HepG2 (cell line): ENCODE data around the gene MAP2K2. TPM values are rescaled to one million over a fixed set of nuclear protein-coding genes. Genes with fewer than 3 reads are reported as not detected.

Experiments
- ATAC-seq: fragments of 200-7000 bp; cut with Tn5 transposase; 3 replicates; pipeline ENCODE4 v1.9.1; 2020; ENCODE audit warnings: mild to moderate bottlenecking, moderate library complexity
- BruUV-seq: library from RNA; stranded (reverse); fragments of 400-500 nt; replicated peaks from 2 replicates; lab custom pipeline; 2021; lab: Mats Ljungman, UMichigan
- CTCF ChIA-PET: fragments of 300-600 bp; formaldehyde crosslinking; extraction: SDS; loops from one replicate; lab custom pipeline; 2021; ENCODE audit warnings: low total read pairs, inconsistent platforms, low intra/inter-chr PET ratio; lab: Yijun Ruan, JAX
- POLR2A ChIA-PET: fragments of 350-600 bp; sonication (Branson Sonifier 250); formaldehyde crosslinking; loops from one replicate; lab custom pipeline; 2020; ENCODE audit warnings: antibody characterized with exemption, inconsistent platforms; lab: Yijun Ruan, JAX
- DNase-seq: peaks from one replicate; pipeline ENCODE4 v3.0.0-alpha.2; 2015; ENCODE audit warnings: low spot score
- FAIRE-seq: peaks from 3 replicates; lab custom pipeline; 2011; peaks lifted over from hg19 to GRCh38; lab: Jason Lieb, UNC
- H2AFZ ChIP-seq: one replicate; pipeline ENCODE4 v1.6.1; 2011; ENCODE audit warnings: low read length, inconsistent platforms
- H3K27ac ChIP-seq: fragments of 300-600 bp; 3 replicates; pipeline ENCODE4 v1.8.0; 2011; ENCODE audit warnings: mixed run types, mild to moderate bottlenecking, mixed read lengths, low read length, inconsistent platforms; ENCODE audit not compliant: insufficient read depth; ENCODE audit errors: extremely low read length
- H3K27me3 ChIP-seq, 2 experiments: fragments of 200-600 bp in 1 of 2; 2 replicates in 1 of 2; 3 replicates in 1 of 2; pipeline versions ENCODE4 v1.6.0 to v1.8.0; 2011; ENCODE audit warnings: low read length in 2 of 2, mild to moderate bottlenecking in 2 of 2, moderate library complexity in 2 of 2, inconsistent platforms in 1 of 2; ENCODE audit not compliant: insufficient read depth in 2 of 2, control insufficient read depth in 1 of 2
- H3K36me3 ChIP-seq, 2 experiments: fragments of 200-600 bp in 1 of 2; replicated peaks in 1 of 2; 2 replicates in 1 of 2; 3 replicates in 1 of 2; pipeline versions ENCODE4 v1.5.1 to v1.8.0; 2011; ENCODE audit warnings: low read length in 2 of 2, inconsistent platforms in 1 of 2; ENCODE audit not compliant: insufficient read depth in 2 of 2, control insufficient read depth in 1 of 2
- H3K4me1 ChIP-seq: 2 replicates; pipeline ENCODE4 v1.5.1; 2012; ENCODE audit warnings: low read length, inconsistent platforms; ENCODE audit not compliant: insufficient read depth
- H3K4me2 ChIP-seq: 2 replicates; pipeline ENCODE4 v1.6.0; 2011; ENCODE audit warnings: low read depth, low read length, inconsistent platforms
- H3K4me3 ChIP-seq, 3 experiments: fragments of 200-600 bp in 1 of 3; sonication (generic), shearing (Covaris generic) in 1 of 3; replicated peaks in 1 of 3; 2 replicates each; pipeline ENCODE4 v1.5.1; 2011 to 2016; ENCODE audit warnings: low read length in 3 of 3, inconsistent platforms in 2 of 3, low read depth in 2 of 3, mild to moderate bottlenecking in 2 of 3, control low read depth in 1 of 3, mixed read lengths in 1 of 3; ENCODE audit not compliant: insufficient read depth in 1 of 3
- H3K79me2 ChIP-seq: one replicate; pipeline ENCODE4 v1.6.1; 2011; ENCODE audit warnings: low read length, inconsistent platforms; ENCODE audit not compliant: insufficient read depth
- H3K9ac ChIP-seq: 2 replicates; pipeline ENCODE4 v1.6.0; 2011; ENCODE audit warnings: mild to moderate bottlenecking, low read depth, low read length, inconsistent platforms; ENCODE audit not compliant: insufficient read depth
- H3K9me3 ChIP-seq: 2 replicates; pipeline ENCODE4 v1.5.1; 2012; ENCODE audit warnings: mild to moderate bottlenecking, low read length
- H4K20me1 ChIP-seq: 2 replicates; pipeline ENCODE4 v1.6.0; 2011; ENCODE audit warnings: inconsistent platforms, mild to moderate bottlenecking, low read length, moderate library complexity; ENCODE audit not compliant: insufficient read depth
- AGO2 ChIP-seq: fragments of 200-400 bp; formaldehyde crosslinking; optimal IDR thresholded peaks from 2 replicates; pipeline ENCODE3; 2017; ENCODE audit warnings: mild to moderate bottlenecking, low read depth, low read length, moderate library complexity
- GATAD2A ChIP-seq: IDR thresholded peaks from 2 replicates; pipeline ENCODE4 v1.6.1; 2016
- GLI4 ChIP-seq: sonication (generic); formaldehyde crosslinking; IDR thresholded peaks from 2 replicates; pipeline ENCODE4 v1.5.1; 2020; ENCODE audit warnings: missing genetic modification reagents, mild to moderate bottlenecking, moderate library complexity, borderline replicate concordance
- KLF9 ChIP-seq: IDR thresholded peaks from 2 replicates; pipeline ENCODE4 v1.6.1; 2016; ENCODE audit warnings: low read depth
- TFDP1 ChIP-seq: IDR thresholded peaks from 2 replicates; pipeline ENCODE4 v1.6.1; 2016; ENCODE audit warnings: missing compliant biosample characterization, missing genetic modification reagents, borderline replicate concordance
- ZFP82 ChIP-seq: sonication (generic); formaldehyde crosslinking; IDR thresholded peaks from 2 replicates; pipeline ENCODE4 v1.5.1; 2020; ENCODE audit warnings: mild to moderate bottlenecking, missing genetic modification reagents, borderline replicate concordance
- ZNF687 ChIP-seq: sonication (generic); formaldehyde crosslinking; IDR thresholded peaks from 2 replicates; pipeline ENCODE4 v1.5.1; 2020; ENCODE audit warnings: mild to moderate bottlenecking, missing genetic modification reagents, moderate library complexity
- ZNF766 ChIP-seq: sonication (generic); formaldehyde crosslinking; IDR thresholded peaks from 2 replicates; pipeline ENCODE4 v1.5.0; 2020; ENCODE audit warnings: missing genetic modification reagents, borderline replicate concordance
- WGBS: methylation state at CpG from one replicate; pipeline ENCODE4 v1.1.6; 2017; ENCODE audit warnings: low lambda C conversion rate; 5-methylcytosine and 5-hydroxymethylcytosine counted together
- in situ Hi-C: cut with HindIII; loops from 2 replicates; pipeline ENCODE4 v1.10.0; 2017; ENCODE audit warnings: low pct_unique_long_range_greater_than_20kb; ENCODE audit not compliant: extremely low pct_ligation_motif_present
- intact Hi-C: fragments of 100-400 bp; cut with micrococcal nuclease; formaldehyde crosslinking; loops from one replicate; pipeline ENCODE4 v1.10.0; 2022; ENCODE audit not compliant: unreplicated experiment
- polyA plus RNA-seq, 8 experiments: library from polyadenylated mRNA; depleted of rRNA in 3 of 8; stranded (reverse) in 7 of 8; unstranded in 1 of 8; fragments of >200 nt; fragmentation: Illumina TruSeq in 4 of 8; extraction: Trizol in 4 of 8; gene quantifications; 2 replicates each; pipeline versions ENCODE4 v1.2.1 to v1.2.3, GENCODE V29; 2011 to 2016; ENCODE audit warnings: low read depth in 4 of 8, missing spikeins in 1 of 8, mixed read lengths in 1 of 8; ENCODE audit not compliant: insufficient read depth in 1 of 8
- total RNA-seq, 5 experiments: library from RNA; depleted of rRNA; stranded (reverse); fragments of >200 nt; fragmentation: Illumina TruSeq; extraction: Trizol; gene quantifications; 2 replicates each; pipeline ENCODE4 v1.2.3, GENCODE V29; 2016; ENCODE audit warnings: low read depth in 1 of 5

Gene MAP2K2
- total and polyA plus RNA-seq, 2 of the 13 experiments (the other 11 are each of a cell fraction or from before 2014, with no cell fraction given) = 70.3 to 80.9 TPM

GRCh38 chr19:4084547-4084877 lies 39.4 kb downstream of the MAP2K2 start:
- no peaks in the 10 kb centered on the region for H3K79me2 ChIP-seq
- TF ChIP-seq ZNF687 (peak; percentile 81), AGO2 (no peak), GATAD2A (CRISPR knock-in tag) (no peak), ZFP82 (CRISPR knock-in tag) (no peak), GLI4 (CRISPR knock-in tag) (no peak), KLF9 (CRISPR knock-in tag) (no peak), TFDP1 (peak; percentile 22; the same call in 1 of the 2 replicates), ZNF766 (CRISPR knock-in tag) (no peak)
- ChIA-PET POLR2A (interaction anchor here (1.3 kb wide), 1 partner anchor 26 kb away, joined by 5 read pairs; no protein-coding TSS in a partner anchor), CTCF (no interaction called here)
- no peak overlapping the region for H3K27ac ChIP-seq
- no peaks in the 10 kb centered on the region for H4K20me1 ChIP-seq
- H3K27me3 ChIP-seq = no peaks in the 10 kb centered on the region
- no TSS peak for BruUV-seq
- 20% methylated on average over 1 of the region's 8 CpGs for WGBS
- H3K4me3 ChIP-seq = no peak overlapping the region
- no peaks in the 10 kb centered on the region for H3K9me3 ChIP-seq
- H3K9ac ChIP-seq = peak overlapping the region; percentile 39; the same call in 1 of the 2 replicates
- in situ Hi-C loops (no loop called here), intact Hi-C loops (no loop called here)
- H3K4me1 ChIP-seq = peaks cover 47% of the 10 kb centered on the region
- no peak; the same call in 2 of the 3 replicates for ATAC-seq
- no peak overlapping the region for H2AFZ ChIP-seq
- no peaks in the 10 kb centered on the region; a peak in 2 of 5 replicates for H3K36me3 ChIP-seq
- DNase-seq = no peak
- H3K4me2 ChIP-seq = peak overlapping the region; percentile 58
- FAIRE-seq = no peak
